ENCODE results near the gene SPATA24.

SPATA24 gene

GRCh38 chr5:139369181-139369580 is 34.7 kb downstream of the SPATA24 start:
- CTCF ChIA-PET = interaction anchor here (0.7 kb wide), 1 partner anchor 18 kb away, joined by 3 read pairs; no protein-coding TSS in a partner anchor
- TF ChIP-seq CTCF (conservative IDR thresholded peaks at IDR 0.05; ENCODE audit: low read depth) = no peak
- no peak for DNase-seq (ENCODE audit: low spot score)
- POLR2A ChIA-PET (ENCODE audit: low non-redundant PET) = no interaction called here
- no peak overlapping the region for H3K27ac ChIP-seq

- ChIA-PET POLR2A (ENCODE audit: low non-redundant PET) (interaction anchor here (0.6 kb wide), 1 partner anchor 33 kb away, joined by 3 read pairs; no protein-coding TSS in a partner anchor), CTCF (interaction anchor here (0.6 kb wide), 1 partner anchor 627 kb away, joined by 8 read pairs; no protein-coding TSS in a partner anchor)
- DNase-seq (ENCODE audit: low spot score) = no peak
- TF ChIP-seq CTCF (conservative IDR thresholded peaks at IDR 0.05; ENCODE audit: low read depth) = no peak
- H3K27ac ChIP-seq = no peak overlapping the region
Measured at GRCh38 chr5:139368613-139369012, 35.3 kb downstream of the SPATA24 start.

- no peak overlapping the region for H3K27ac ChIP-seq
- CTCF ChIA-PET = interaction anchor here (0.5 kb wide), 1 partner anchor 724 kb away, joined by 3 read pairs; no protein-coding TSS in a partner anchor
- no peak for DNase-seq (ENCODE audit: low spot score)
- TF ChIP-seq CTCF (conservative IDR thresholded peaks at IDR 0.05; ENCODE audit: low read depth) = no peak
- POLR2A ChIA-PET (ENCODE audit: low non-redundant PET) = no interaction called here
Measured at GRCh38 chr5:139364466-139364865, 39.4 kb downstream of the SPATA24 start.

- DNase-seq (ENCODE audit: low spot score) = no peak
- no peak overlapping the region for H3K27ac ChIP-seq
- TF ChIP-seq CTCF (conservative IDR thresholded peaks at IDR 0.05; ENCODE audit: low read depth) = no peak
- CTCF ChIA-PET = interaction anchor here (0.5 kb wide), 1 partner anchor 723 kb away, joined by 3 read pairs; no protein-coding TSS in a partner anchor
- POLR2A ChIA-PET (ENCODE audit: low non-redundant PET) = no interaction called here
Measured at GRCh38 chr5:139363937-139364336, 40.0 kb downstream of the SPATA24 start.

- CTCF ChIA-PET = interaction anchor here (0.6 kb wide), 1 partner anchor 39 kb away, joined by 3 read pairs; no protein-coding TSS in a partner anchor
- no peak for TF ChIP-seq CTCF (conservative IDR thresholded peaks at IDR 0.05; ENCODE audit: low read depth)
- no peak for DNase-seq (ENCODE audit: low spot score)
- POLR2A ChIA-PET (ENCODE audit: low non-redundant PET) = no interaction called here
- peak overlapping the region; percentile 4; the same call in 1 of the 2 replicates for H3K27ac ChIP-seq
Measured at GRCh38 chr5:139361835-139362429, 42.0 kb downstream of the SPATA24 start.

- POLR2A ChIA-PET (ENCODE audit: low non-redundant PET) = interaction anchor here (0.7 kb wide), 1 partner anchor 13 kb away, joined by 3 read pairs; no protein-coding TSS in a partner anchor
- TF ChIP-seq CTCF (conservative IDR thresholded peaks at IDR 0.05; ENCODE audit: low read depth) = no peak
- peak overlapping the region; percentile 45 for H3K27ac ChIP-seq
- no peak for DNase-seq (ENCODE audit: low spot score)
- CTCF ChIA-PET = no interaction called here
Measured at GRCh38 chr5:139360384-139360783, 43.5 kb downstream of the SPATA24 start.

Measured in RWPE1 (cell line).